GM18868 (cell line): ENCODE results near the gene TFPI.

Experiments
- ATAC-seq: cut with Tn5 transposase; IDR thresholded peaks from one replicate; pipeline ENCODE4 v1.9.1; 2021; ENCODE audit warnings: mild to moderate bottlenecking, moderate library complexity; ENCODE audit not compliant: unreplicated experiment

TFPI gene

GRCh38 chr2:187424146-187424545 lies 130.1 kb downstream of the TFPI start:
- no peak for ATAC-seq

DNA sequence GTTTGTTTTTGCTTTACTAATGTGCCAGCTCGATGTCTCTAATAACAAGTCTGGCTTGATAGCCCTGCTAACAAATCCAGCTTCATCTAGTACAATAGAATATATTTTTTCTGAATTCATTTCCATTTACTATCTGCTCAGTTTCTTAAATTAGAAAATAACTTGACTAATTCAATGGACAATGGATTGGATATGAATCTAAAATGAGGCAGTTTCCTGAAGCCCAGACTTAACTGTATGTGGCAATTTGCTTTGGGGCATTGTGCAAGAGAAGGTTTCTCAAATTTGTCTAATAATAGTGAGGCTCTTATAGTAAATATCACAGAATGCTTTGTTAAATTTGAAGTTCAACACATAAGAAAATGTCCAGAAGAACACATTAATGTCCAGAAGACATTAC lies 132.0 kb downstream of the TFPI start:
- no peak for ATAC-seq

GRCh38 chr2:187421519-187421918 lies 132.7 kb downstream of the TFPI start:
- no peak for ATAC-seq

DNA sequence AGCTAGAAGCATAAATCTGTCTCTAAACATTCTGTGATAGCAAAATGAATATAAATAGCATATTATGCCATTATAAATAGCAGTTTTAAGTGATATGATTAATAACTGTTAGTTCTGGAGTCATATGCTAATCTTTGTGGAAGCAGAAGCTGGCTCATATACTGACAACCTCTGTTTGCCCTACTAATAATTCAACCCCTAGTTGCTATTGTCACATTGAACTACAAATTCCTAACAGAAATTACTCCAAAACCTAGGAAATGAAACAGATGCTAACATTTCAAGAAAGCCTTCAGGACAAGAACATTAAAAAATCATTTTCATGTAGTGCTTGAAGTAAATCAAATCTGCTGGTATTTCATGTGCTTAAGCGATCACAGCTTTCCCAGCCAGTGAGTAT lies 134.4 kb downstream of the TFPI start:
- no peak for ATAC-seq

GRCh38 chr2:187415449-187415848 lies 138.8 kb downstream of the TFPI start:
- ATAC-seq, result no peak
